GM18870 (cell line): ENCODE data around the gene ATF6.
"Not testable (repeated sequence)": the region's sequence is repeated elsewhere in the genome, so short reads cannot be mapped to it uniquely, and the experiment has no call there.

Experiments used
- ATAC-seq: cut with Tn5 transposase; IDR thresholded peaks from one replicate; pipeline ENCODE4 v1.9.1; 2021; ENCODE audit warnings: moderate library complexity; ENCODE audit not compliant: unreplicated experiment

Gene ATF6

DNA sequence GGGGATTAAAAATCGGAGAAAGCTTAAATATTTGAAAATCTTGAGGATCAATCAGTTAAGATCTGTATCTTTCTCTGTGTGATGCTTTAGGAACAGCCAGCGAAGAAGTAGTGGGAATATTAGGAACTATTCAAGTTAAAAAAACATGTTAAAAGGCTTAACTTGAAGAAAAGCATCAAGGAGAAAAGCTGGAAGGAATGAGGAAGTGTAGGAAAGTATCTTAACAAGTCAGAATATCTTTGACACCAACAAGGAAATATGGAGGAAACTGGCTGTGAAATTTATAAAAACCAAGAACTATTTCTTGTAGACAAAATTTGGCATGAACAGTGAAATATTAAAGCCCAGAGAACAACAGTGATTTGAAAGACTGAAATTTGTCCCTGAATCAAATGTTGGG lies 60.4 kb downstream of the ATF6 start:
- ATAC-seq: no peak

DNA sequence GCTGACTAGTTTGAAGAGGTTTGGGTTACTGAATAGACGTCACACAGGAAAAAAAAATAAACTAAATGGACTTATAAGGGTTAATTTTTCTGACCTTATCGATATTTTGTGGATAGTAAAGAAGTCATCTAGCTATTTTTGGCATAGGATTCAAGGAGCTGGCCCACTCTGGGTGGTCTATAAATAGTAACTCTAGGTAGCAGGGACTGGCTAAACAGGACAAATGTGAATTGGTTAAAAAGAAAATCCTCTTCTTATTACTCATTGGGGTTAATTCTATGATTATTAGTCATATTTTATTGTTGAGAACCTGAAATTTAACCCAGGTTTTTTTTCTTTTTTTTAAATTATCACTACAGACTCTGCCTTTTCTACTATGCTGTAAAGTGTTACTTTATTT lies 61.7 kb downstream of the ATF6 start:
- no peak for ATAC-seq

DNA sequence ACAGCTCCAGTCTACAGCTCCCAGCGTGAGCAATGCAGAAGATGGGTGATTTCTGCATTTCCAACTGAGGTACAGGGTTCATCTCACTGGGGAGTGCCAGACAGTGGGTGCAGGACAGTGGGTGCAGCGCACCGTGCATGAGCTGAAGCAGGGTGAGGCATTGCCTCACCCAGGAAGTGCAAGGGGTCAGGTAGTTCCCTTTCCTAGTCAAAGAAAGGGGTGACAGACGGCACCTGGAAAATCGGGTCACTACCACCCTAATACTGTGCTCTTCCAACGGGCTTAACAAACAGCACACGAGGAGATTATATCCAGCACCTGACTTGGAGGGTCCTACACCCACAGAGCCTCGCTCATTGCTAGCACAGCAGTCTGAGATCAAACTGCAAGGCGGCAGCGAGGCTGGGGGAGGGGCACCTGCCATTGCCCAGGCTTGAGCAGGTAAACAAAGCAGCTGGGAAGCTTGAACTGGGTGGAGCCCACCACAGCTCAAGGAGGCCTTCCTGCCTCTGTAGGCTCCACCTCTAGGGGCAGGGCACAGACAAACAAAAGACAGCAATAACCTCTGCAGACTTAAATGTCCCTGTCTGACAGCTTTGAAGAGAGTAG lies 66.3 kb downstream of the ATF6 start:
- not testable (repeated sequence) for ATAC-seq

DNA sequence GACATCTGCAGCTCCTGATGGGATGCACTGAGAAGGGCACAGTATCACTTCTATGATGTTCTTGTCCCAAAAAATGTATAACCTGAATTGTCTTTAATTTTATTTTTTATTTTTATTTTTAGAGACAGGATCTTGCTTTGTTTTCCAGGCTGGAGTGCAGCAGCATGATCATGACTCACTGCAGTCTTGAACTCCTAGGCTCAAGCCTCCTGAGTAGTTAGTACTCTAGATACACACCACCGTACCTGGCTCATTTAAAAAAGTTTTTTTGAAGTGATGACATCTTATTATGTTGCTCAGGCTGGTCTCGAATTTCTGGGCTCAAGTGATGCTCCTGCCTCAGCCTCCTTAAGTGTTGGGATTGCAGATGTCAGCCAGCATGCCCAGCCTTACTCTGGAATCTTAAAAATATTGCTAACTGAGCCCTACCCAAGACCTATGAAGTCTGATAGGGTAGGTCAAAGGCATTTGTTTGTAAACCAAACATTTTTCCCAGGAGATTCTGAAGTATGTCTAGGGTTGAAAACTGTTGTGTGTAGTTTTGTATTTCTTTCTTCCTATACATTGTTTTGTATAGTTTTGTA lies 68.9 kb downstream of the ATF6 start:
- ATAC-seq: no peak

DNA sequence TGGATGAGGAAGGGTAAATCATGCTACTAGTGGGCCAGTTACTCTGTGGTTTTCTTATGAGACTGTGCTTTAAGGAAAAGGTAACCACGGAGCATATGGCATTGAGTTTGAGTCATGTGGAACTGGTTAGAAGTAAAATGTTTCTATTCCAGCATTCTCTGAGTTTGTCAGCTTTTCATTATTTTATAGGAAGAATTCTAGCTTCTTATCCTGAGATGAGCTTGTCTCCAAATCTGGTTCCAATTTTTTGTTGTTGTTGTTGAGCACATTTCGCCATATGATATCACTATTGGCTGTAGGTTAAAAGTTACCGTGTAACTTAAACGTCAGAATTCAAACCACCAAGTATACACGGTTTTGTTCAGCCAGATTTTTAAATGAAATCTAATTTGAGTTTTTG lies 69.9 kb downstream of the ATF6 start:
- ATAC-seq: no peak

DNA sequence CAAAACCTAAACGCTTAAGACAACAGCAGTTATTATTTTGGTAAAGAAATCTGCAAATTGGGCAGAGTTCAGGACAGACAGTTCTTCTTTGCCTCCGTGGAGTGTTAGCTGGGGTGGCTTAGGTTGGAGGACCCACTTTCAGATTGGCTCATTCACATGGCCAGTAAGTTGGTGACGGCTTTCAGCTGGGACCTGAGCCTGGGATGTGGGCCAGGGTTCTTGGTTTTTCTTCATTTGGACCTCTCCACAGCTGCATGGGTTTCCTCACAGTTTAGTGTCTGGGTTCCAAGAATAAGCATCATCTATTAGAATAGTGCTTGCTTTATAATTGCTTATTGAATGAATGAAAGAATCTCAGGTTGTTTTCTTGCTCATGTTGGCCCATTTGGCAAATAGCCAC lies 72.2 kb downstream of the ATF6 start:
- ATAC-seq: no peak

DNA sequence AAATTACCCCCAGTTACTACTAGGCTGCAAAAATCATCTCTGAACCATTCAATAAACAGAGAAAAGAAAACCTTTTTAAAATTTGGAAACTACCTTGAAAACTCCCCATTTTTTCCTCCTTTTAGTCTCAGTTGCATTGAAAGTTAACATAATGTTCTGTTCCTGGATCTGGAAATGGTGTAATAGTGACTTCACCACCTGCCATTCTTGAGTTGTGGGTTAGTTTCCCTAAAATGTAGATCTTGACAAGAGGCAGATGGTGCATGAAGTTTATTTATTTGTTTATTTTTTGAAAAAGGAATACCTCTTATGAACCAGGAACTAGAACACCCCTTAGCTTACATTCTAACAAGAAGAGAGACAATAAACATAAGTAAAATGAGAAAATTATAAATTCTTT lies 72.8 kb downstream of the ATF6 start:
- no peak for ATAC-seq

DNA sequence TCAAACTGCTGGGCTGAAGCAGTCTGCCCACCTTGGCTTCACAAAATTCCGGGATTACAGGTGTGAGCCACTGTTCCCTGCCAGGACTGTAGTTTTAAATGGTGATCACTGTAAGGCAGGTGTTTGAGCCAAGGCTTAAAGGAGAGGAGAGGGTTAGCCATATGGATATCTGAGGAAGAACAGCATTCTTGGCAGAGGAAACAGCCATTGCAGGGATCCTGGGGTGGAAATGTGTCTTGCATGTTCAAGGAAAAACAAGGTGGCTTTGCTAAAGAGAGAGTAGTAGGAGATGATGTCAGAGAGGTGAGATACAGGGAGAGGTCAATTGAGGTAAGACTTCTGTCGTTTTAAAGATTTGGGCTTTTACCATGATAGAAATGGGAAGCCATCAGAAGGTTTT lies 73.5 kb downstream of the ATF6 start:
- no peak for ATAC-seq

DNA sequence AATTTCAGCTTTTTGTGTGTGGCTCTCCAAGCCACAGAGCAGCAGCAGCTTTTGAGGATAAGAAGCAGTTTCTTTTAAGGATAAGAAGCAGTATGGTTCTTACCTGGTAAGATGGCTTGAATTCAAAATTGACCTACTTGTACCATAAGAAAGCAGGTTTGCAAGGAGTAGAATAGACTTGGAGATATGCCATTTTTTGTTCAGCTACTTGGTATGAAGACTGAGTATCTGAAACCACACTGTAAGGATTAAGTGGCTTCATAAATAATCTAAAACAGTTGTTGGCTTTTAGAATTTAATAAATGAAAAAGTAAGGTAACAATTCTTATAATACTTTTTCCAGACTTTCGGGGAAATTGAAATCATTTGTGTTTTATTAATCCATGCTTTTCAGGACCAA lies 74.2 kb downstream of the ATF6 start:
- no peak for ATAC-seq

DNA sequence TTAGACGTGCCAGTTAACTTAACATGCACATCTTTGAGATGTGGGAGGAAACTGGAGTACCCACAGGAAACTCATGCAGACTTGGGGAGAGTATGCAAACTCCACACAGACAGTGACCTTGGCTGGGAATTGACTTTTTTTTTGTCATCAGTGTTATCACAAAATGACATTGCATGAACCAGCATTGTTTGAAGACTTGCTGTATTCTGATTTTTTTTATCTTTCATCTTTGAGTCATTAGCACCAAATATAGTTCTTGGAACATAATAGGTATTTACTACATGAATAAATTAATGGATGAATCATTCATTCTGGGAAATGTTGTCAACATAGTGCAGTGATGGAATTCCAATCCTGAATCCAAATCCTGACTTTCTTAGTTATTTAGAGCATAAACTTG lies 77.0 kb downstream of the ATF6 start:
- ATAC-seq: no peak

DNA sequence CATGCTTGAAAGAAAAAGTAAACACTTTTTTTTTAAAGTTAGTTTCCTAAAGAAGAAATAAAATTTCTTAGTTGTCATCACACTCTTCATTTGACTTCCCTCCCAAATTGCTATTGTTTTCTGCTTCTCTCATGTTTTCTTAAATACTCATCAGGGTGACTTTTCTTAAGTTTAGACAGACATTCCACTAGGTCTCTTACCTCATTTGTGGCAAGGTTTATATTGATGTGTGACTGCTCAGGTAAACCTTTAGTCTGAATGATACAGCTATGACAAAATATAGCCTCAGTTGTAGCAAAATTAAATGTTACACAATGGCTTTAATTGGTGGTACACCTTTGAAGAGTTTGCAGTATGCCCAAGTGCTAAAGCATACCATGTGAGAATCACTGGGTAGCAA lies 78.6 kb downstream of the ATF6 start:
- no peak for ATAC-seq

DNA sequence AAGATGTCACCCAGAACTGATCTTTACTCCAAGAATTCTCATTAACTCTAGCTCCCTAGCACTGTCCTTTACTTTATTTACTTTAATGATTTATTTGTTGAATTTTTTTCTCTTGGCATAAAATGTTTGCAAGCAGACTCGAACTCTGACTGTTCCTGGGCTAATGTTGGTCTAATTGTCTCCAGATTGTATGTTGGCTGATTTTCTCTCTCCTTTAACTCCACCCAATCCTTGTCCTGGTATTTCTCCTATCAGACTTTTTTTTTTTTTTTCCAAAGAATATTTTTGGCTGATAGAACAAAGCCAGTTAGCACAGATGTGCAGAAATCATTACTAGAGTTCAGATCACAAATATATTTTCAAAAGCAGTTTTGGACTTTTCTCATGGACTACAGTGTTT lies 82.6 kb downstream of the ATF6 start:
- ATAC-seq: no peak

DNA sequence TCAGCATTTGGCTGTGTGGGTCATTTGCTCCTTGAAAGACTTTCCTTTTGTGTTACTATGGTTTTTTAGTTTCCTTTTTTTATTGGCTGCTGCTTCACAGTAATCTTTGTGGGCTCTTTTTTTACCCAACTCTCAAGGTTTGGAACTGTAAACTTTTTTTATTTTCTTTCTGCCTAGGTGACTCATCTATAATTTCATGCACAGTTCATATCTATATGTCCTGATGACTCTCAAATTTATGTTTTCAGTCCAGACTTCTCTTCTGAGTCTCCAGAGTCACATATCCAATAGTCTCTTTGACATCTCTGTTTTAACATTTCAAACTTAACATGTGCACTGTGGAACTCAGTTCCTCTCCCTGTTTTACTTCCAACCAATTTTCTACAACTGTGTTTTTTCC lies 83.4 kb downstream of the ATF6 start:
- no peak for ATAC-seq

DNA sequence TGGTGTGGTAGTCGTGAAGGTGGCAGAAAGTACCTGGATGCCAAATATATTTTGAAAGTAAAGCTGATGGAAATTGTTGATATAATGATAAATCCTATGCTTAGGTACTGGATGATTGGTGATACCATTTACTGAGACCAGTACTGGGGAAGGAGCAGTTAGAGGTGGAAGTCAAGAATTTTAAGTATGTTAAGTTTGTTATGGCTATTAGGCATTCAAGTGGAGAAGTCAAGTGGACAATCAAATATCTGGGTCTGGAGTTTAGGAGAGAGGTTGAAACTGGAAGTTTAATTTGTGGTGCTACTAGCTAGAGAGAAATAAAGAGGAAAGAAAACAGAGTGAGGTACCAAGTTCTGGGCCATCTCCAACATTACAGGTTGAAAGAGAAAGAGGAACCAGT lies 89.1 kb downstream of the ATF6 start:
- ATAC-seq: no peak

DNA sequence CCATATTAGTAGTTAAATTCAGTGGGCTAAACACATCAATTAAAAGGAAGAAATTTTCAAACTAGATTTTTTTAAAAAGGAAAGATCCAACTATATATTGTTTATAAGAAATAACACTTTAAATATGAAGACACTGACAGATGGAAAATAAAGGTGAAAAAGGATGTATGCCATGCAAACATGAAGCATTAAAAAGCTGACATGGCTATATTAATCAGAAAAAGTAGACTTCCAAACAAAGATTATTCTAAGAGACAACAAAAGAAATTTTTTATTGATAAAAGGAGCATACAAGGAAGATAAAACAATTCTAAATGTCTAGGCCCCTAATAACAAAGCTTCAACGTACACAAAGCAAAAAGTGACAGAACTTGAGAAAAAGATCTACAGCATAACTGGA lies 92.2 kb downstream of the ATF6 start:
- ATAC-seq: no peak

DNA sequence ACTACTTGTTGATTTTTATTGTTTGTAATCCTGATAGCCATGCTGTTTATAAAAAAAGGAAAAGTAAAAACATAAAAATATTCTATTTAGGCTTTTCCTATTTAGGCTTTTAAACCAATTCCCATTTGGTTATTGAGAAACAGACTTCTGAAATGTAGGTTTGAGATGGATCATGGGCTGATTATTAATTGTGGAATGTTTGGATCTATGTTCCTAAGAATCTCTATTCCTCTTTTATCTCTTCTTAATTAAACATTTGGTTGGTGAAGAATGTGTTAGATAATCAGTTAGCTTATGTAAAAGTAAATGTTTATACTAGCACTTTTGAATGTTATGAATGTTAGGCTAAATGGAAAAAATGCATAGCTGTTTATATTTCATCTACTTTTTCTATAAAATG lies 97.4 kb downstream of the ATF6 start:
- ATAC-seq: no peak

DNA sequence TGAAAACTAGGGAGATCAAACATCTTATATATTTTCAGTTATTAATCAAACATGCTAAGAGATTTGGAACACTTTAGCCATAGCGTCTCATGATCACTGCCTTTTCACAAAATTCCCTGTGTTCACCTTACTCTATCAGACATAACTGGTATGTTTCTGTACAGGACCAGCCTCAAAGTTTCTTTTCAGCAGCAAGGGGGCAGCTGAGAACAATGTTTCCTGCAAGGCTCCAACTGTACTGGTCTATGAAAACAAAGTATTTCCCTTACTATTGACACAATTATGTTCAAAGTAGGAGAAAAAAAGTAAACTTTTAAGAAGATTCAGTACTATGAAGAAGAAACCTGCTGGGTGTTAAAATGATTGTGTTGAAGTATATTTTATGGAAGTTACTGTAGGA lies 98.5 kb downstream of the ATF6 start:
- ATAC-seq: no peak

DNA sequence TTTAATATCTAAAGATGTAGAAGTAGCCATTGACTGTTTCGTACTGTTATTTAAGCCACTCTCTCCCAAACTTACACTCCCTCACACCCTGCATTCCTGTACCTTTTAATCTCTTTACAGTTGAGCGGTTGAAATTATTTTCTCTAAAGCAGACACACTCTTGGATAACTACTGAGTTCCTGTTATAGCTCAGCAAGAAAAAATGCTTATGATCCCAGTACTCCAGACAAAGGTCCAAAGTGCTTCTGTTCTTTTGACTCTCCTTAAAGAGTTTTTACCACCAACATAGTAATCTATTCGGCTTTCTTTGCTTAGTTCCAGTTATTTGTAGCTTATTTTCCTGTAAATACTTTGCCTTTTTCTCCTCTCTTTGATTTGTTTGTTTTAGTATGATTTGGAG lies 100.1 kb downstream of the ATF6 start:
- ATAC-seq: no peak

DNA sequence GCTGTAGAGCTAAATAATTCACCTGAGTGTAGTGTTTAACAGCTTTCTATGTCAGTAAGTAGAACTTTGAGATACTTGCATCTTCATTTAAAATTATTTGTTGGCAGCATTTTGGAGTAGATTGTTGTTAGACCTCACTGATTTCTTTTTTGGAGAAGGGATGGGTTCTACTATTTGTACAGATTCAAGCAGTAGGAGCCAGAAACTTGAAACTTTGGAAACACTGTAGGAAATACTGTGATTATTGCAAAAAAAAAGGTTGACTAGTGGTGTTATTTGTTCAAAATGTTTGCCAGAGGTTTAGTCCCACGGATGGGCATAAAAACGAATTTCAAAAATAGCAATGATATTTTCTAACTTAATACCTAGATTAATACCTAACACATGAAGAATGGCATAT lies 102.7 kb downstream of the ATF6 start:
- no peak for ATAC-seq

DNA sequence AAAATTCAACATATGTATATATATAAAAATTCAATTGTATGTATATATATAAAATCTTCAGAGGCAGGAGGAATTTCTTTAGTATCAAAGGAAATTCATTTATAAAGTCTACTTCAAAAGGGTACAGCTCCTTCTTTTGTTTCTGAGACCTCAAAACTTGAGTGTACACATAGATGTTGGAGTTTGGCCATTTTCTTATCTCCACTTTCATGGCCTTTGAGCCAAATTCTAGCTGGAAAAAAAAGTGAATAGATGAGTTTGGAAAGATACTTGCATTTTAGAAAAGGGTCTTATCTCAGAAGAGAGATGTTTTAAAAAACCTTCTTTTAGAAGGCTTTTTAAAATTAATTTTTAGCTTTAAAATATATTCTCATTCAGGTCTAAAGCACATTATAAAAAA lies 103.2 kb downstream of the ATF6 start:
- no peak for ATAC-seq

DNA sequence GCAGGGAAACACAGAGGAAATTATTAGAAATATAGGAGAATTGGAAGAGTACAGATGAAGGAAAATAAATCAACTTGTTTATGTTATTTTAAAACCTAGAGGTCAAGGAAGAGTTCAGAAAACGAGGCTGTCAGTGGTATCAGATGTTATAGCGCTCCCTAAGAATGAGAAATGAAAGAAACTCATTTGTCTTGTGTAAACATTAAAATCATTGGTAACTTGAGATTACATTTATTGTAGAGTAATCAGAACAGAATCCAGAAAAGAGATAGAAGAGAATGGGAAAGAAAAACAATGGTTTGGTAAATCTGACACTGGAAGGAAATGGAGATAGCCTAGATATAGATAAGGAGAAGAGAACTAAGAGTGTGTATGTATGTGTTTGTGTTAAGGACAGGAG lies 106.4 kb downstream of the ATF6 start:
- no peak for ATAC-seq

DNA sequence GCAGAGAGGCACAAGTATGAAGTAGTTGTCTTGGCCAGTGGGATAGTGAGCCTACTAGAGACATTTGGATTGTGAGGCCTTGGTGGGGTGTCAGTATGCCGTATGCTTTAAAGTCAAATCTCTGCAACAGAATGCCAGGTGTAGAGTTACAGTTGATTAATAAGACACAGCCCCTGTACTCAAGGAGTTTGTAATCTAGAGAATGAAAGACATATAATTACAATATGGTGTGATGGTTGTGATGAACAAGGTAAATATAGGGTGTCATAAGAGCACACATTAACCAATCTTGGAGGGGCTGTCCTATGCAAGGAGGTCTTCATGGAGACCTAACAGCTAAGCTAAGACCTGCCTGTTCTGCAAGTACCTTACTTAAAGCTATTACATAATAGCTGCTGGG lies 113.1 kb downstream of the ATF6 start:
- ATAC-seq: no peak

DNA sequence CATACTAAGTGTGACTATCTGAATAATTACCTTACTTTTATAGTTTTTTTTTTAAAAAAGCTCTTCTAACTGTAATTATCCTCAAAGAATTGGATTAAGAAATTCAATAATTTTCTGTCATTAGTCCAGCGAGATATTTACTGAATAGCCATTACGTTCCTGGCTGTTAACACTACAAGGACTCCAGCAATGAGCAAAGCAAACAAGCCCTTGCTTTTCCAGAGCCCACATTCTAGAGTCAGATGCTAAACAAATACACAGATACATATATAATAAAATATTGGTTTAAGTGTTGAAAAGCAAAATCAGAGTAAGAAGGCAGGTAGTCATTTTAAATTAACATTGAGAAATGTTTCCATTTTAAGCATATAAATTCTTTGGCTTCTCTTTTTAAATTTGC lies 118.4 kb downstream of the ATF6 start:
- no peak for ATAC-seq
